ENCODE results near the gene FBXO28. TPM values are rescaled to one million over a fixed set of nuclear protein-coding genes. Genes with fewer than 3 reads are reported as not detected.

The FBXO28 gene
- total RNA-seq, 4 donors from 2014 or later: 32.5 to 64.7 (median 35.4) TPM

GRCh38 chr1:224113545-224113917 is 380 bp upstream of the FBXO28 start:
- Histone ChIP-seq H3K36me3 (no peaks in the 10 kb centered on the region), H3K9me3 (no peaks in the 10 kb centered on the region), H3K27ac (peak overlapping the region; percentile 22 to 93 (median 91)), H3K4me1 (peaks cover 15 to 21% of the 10 kb centered on the region in 2 donors), H3K27me3 (no peaks in the 10 kb centered on the region), H3K4me3 (replicated peaks in 1 of 3) (peak overlapping the region in 2 of 3 donors; percentile 41 to 94)
- TF ChIP-seq CTCF (IDR thresholded peaks at IDR 0.05) (no peak), POLR2A (IDR thresholded peaks at IDR 0.05) (no peak)
- WGBS, 2 donors: 53 to 58% methylated on average over 2 of the region's 2 CpGs
- intact Hi-C loops (cut with DNase I): loop anchor here (10.0 kb wide), 1 partner anchor 341 kb away; no protein-coding TSS in a partner anchor
- DNase-seq: no peak

- no peaks in the 10 kb centered on the region for H3K36me3 ChIP-seq
- DNase-seq: no peak
- H3K9me3 ChIP-seq: no peaks in the 10 kb centered on the region
- peak overlapping the region; percentile 41 to 94 (median 90) for H3K4me3 ChIP-seq (replicated peaks in 1 of 3)
- H3K27me3 ChIP-seq: no peaks in the 10 kb centered on the region
- H3K27ac ChIP-seq: peak overlapping the region; percentile 78 to 93 (median 91)
- peaks cover 15 to 21% of the 10 kb centered on the region in 2 donors for H3K4me1 ChIP-seq
- intact Hi-C loops (cut with DNase I): loop anchor here (5.0 to 10.0 kb wide), 2 partner anchors 218 to 340 kb away; partner anchors contain the start of gene NVL
- TF ChIP-seq POLR2A (IDR thresholded peaks at IDR 0.05) (no peak), CTCF (IDR thresholded peaks at IDR 0.05) (no peak)
- 3% methylated on average over 11 of the region's 11 CpGs for WGBS, 2 donors
These were observed 870 bp downstream of the FBXO28 start for GRCh38 chr1:224114787-224115175.

- H3K36me3 ChIP-seq: no peaks in the 10 kb centered on the region
- H3K4me3 ChIP-seq (replicated peaks in 1 of 3): no peak overlapping the region
- 9 to 15% methylated on average over 4 of the region's 4 CpGs for WGBS, 2 donors
- H3K4me1 ChIP-seq: peaks cover 15 to 21% of the 10 kb centered on the region in 2 donors
- no peaks in the 10 kb centered on the region for H3K27me3 ChIP-seq
- TF ChIP-seq CTCF (IDR thresholded peaks at IDR 0.05) (peak in 4 of 6 experiments; percentile 30 to 64 (median 56)), POLR2A (IDR thresholded peaks at IDR 0.05) (no peak)
- DNase-seq: no peak
- peak overlapping the region in 1 of 3 donors; percentile 11 for H3K27ac ChIP-seq
- intact Hi-C loops (cut with DNase I): loop anchor here (5.0 to 10.0 kb wide), 2 partner anchors 216 to 339 kb away; partner anchors contain the start of gene NVL
- H3K9me3 ChIP-seq: no peaks in the 10 kb centered on the region
These were observed 2.2 kb downstream of the FBXO28 start for GRCh38 chr1:224116131-224116530.

- Histone ChIP-seq H3K27ac (no peak overlapping the region), H3K36me3 (no peaks in the 10 kb centered on the region), H3K4me3 (replicated peaks in 1 of 3) (no peak overlapping the region), H3K4me1 (peaks cover 12 to 21% of the 10 kb centered on the region in 2 donors), H3K27me3 (no peaks in the 10 kb centered on the region), H3K9me3 (no peaks in the 10 kb centered on the region)
- 62 to 70% methylated on average over 1 of the region's 1 CpG for WGBS, 2 donors
- intact Hi-C loops (cut with DNase I): loop anchor here (5.0 to 10.0 kb wide), 2 partner anchors 214 to 336 kb away; partner anchors contain the start of gene NVL
- no peak for DNase-seq
- TF ChIP-seq CTCF (IDR thresholded peaks at IDR 0.05): no peak
- no peak for TF ChIP-seq POLR2A (IDR thresholded peaks at IDR 0.05)
These were observed 4.8 kb downstream of the FBXO28 start for GRCh38 chr1:224118688-224119087.

GRCh38 chr1:224123136-224123535 is 9.2 kb downstream of the FBXO28 start:
- H3K4me3 ChIP-seq (replicated peaks in 1 of 3): no peak overlapping the region
- H3K27ac ChIP-seq: no peak overlapping the region
- intact Hi-C loops (cut with DNase I): no loop called here
- H3K9me3 ChIP-seq: no peaks in the 10 kb centered on the region
- H3K36me3 ChIP-seq: no peaks in the 10 kb centered on the region
- no peaks in the 10 kb centered on the region for H3K27me3 ChIP-seq
- DNase-seq: no peak
- TF ChIP-seq POLR2A (IDR thresholded peaks at IDR 0.05): no peak
- no peak for TF ChIP-seq CTCF (IDR thresholded peaks at IDR 0.05)
- WGBS, 2 donors: 81 to 90% methylated on average over 4 of the region's 4 CpGs
- no peaks in the 10 kb centered on the region for H3K4me1 ChIP-seq
